ENCODE measurements around the gene BAZ2B. TPM values are rescaled to one million over a fixed set of nuclear protein-coding genes. Genes with fewer than 3 reads are reported as not detected.

BAZ2B gene
- total RNA-seq, 2 donors from 2014 or later: 53.1 to 64.1 TPM

GRCh38 chr2:159545085-159545484 lies 71.3 kb downstream of the BAZ2B start:
- Mint-ChIP-seq H3K4me1 (peaks cover 5% of the 10 kb centered on the region), H3K27ac (no peak overlapping the region), H3K4me3 (no peak overlapping the region), H3K27me3 (ENCODE audit: insufficient read depth) (no peaks in the 10 kb centered on the region), H3K36me3 (ENCODE audit: low read depth) (peaks cover 23% of the 10 kb centered on the region), H3K9me3 (no peaks in the 10 kb centered on the region)
- TF ChIP-seq, protein P1, sequence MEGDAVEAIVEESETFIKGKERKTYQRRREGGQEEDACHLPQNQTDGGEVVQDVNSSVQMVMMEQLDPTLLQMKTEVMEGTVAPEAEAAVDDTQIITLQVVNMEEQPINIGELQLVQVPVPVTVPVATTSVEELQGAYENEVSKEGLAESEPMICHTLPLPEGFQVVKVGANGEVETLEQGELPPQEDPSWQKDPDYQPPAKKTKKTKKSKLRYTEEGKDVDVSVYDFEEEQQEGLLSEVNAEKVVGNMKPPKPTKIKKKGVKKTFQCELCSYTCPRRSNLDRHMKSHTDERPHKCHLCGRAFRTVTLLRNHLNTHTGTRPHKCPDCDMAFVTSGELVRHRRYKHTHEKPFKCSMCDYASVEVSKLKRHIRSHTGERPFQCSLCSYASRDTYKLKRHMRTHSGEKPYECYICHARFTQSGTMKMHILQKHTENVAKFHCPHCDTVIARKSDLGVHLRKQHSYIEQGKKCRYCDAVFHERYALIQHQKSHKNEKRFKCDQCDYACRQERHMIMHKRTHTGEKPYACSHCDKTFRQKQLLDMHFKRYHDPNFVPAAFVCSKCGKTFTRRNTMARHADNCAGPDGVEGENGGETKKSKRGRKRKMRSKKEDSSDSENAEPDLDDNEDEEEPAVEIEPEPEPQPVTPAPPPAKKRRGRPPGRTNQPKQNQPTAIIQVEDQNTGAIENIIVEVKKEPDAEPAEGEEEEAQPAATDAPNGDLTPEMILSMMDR (conservative IDR thresholded peaks at IDR 0.05): no peak
- Histone ChIP-seq H3K4me3 (ENCODE audit: low read length) (no peak overlapping the region), H3K36me3 (ENCODE audit: control insufficient read depth, insufficient read depth, low read length) (peaks cover 13% of the 10 kb centered on the region), H3K9me3 (ENCODE audit: control insufficient read depth, low read length) (peaks cover 12% of the 10 kb centered on the region), H3K9ac (ENCODE audit: extremely low read depth, low read length, poor library complexity, severe bottlenecking) (no peak overlapping the region), H3K4me1 (ENCODE audit: control insufficient read depth, insufficient read depth, low read length) (no peaks in the 10 kb centered on the region), H3K27me3 (ENCODE audit: control insufficient read depth, insufficient read depth, low read length, poor library complexity, severe bottlenecking) (no peaks in the 10 kb centered on the region), H3K27ac (ENCODE audit: low read depth, low read length) (no peak overlapping the region)
- WGBS, 2 experiments (ENCODE audit: insufficient coverage in 1 of 2, insufficient read length in 1 of 2): 95% methylated on average over 1 of the region's 1 CpG; no CpG with 5 or more reads in 1 of the 2 experiments
- DNase-seq: no peak

DNA sequence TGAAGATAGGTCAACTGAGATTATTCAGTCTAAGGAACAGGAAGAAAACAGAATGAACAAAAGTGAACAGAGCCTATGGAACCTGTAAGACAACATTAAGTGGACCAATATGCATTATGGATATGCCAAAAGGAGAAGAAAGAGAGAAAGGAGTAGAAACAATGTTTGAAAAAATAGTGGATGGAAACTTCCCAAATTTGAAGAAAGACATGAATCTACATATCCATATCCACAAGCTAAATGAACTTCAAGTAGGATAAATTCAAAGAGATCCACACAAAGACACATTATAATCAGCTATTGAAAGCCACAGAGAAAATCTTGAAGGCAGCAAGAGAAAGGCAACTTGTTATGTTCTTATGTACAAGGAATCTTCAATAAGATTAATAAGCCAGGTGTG lies 74.2 kb downstream of the BAZ2B start:
- no peaks in the 10 kb centered on the region for H3K9me3 Mint-ChIP-seq
- H3K4me3 Mint-ChIP-seq: no peak overlapping the region
- Histone ChIP-seq H3K4me1 (ENCODE audit: control insufficient read depth, insufficient read depth, low read length) (no peaks in the 10 kb centered on the region), H3K27me3 (ENCODE audit: control insufficient read depth, insufficient read depth, low read length, poor library complexity, severe bottlenecking) (no peaks in the 10 kb centered on the region), H3K9ac (ENCODE audit: extremely low read depth, low read length, poor library complexity, severe bottlenecking) (no peak overlapping the region), H3K36me3 (ENCODE audit: control insufficient read depth, insufficient read depth, low read length) (peaks cover 14% of the 10 kb centered on the region), H3K4me3 (ENCODE audit: low read length) (no peak overlapping the region), H3K9me3 (ENCODE audit: control insufficient read depth, low read length) (peaks cover 12% of the 10 kb centered on the region), H3K27ac (ENCODE audit: low read depth, low read length) (no peak overlapping the region)
- peaks cover 20% of the 10 kb centered on the region for H3K36me3 Mint-ChIP-seq (ENCODE audit: low read depth)
- H3K4me1 Mint-ChIP-seq: peaks cover 3% of the 10 kb centered on the region
- TF ChIP-seq, protein P1 (conservative IDR thresholded peaks at IDR 0.05): no peak
- H3K27me3 Mint-ChIP-seq (ENCODE audit: insufficient read depth): no peaks in the 10 kb centered on the region
- no peak overlapping the region for H3K27ac Mint-ChIP-seq
- no peak for DNase-seq

DNA sequence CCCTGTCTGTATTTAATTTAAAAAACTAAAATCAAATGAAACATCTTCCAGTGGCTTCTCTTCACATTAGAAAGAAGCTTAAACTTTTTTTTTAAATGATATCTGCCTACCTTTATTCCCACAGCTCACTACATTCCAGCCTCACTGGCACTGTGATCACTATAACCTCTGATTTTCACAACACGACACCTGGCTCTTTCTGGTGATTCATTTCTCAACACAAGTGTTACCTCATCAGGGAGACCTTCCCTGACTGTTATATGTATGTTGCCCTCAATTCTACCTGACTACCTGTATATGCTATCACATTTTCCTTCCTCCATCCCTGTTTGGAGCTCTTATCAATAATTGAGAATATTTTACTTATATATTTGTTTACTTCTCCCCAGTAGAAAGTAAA lies 76.6 kb downstream of the BAZ2B start:
- TF ChIP-seq, protein P1 (conservative IDR thresholded peaks at IDR 0.05): no peak
- WGBS, 2 experiments (ENCODE audit: insufficient coverage in 1 of 2, insufficient read length in 1 of 2): 96 to 100% methylated on average over 1 of the region's 1 CpG
- H3K9ac ChIP-seq (ENCODE audit: extremely low read depth, low read length, poor library complexity, severe bottlenecking): no peak overlapping the region
- H3K36me3 ChIP-seq (ENCODE audit: control insufficient read depth, insufficient read depth, low read length): peaks cover 14% of the 10 kb centered on the region
- no peak overlapping the region for H3K27ac ChIP-seq (ENCODE audit: low read depth, low read length)
- Mint-ChIP-seq H3K36me3 (ENCODE audit: low read depth) (peaks cover 24% of the 10 kb centered on the region), H3K4me3 (no peak overlapping the region), H3K4me1 (no peaks in the 10 kb centered on the region), H3K9me3 (no peaks in the 10 kb centered on the region), H3K27me3 (ENCODE audit: insufficient read depth) (no peaks in the 10 kb centered on the region), H3K27ac (no peak overlapping the region)
- H3K4me1 ChIP-seq (ENCODE audit: control insufficient read depth, insufficient read depth, low read length): no peaks in the 10 kb centered on the region
- no peaks in the 10 kb centered on the region for H3K27me3 ChIP-seq (ENCODE audit: control insufficient read depth, insufficient read depth, low read length, poor library complexity, severe bottlenecking)
- no peak for DNase-seq
- peaks cover 12% of the 10 kb centered on the region for H3K9me3 ChIP-seq (ENCODE audit: control insufficient read depth, low read length)
- no peak overlapping the region for H3K4me3 ChIP-seq (ENCODE audit: low read length)
